ENCODE measurements around the gene CST3.

- TF ChIP-seq, protein P1, sequence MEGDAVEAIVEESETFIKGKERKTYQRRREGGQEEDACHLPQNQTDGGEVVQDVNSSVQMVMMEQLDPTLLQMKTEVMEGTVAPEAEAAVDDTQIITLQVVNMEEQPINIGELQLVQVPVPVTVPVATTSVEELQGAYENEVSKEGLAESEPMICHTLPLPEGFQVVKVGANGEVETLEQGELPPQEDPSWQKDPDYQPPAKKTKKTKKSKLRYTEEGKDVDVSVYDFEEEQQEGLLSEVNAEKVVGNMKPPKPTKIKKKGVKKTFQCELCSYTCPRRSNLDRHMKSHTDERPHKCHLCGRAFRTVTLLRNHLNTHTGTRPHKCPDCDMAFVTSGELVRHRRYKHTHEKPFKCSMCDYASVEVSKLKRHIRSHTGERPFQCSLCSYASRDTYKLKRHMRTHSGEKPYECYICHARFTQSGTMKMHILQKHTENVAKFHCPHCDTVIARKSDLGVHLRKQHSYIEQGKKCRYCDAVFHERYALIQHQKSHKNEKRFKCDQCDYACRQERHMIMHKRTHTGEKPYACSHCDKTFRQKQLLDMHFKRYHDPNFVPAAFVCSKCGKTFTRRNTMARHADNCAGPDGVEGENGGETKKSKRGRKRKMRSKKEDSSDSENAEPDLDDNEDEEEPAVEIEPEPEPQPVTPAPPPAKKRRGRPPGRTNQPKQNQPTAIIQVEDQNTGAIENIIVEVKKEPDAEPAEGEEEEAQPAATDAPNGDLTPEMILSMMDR (IDR thresholded peaks at IDR 0.05), result no peak
- TF ChIP-seq POLR2A (IDR thresholded peaks at IDR 0.05), result no peak
Observed at GRCh38 chr20:23644164-23644563, 6.4 kb upstream of the CST3 start.

All from heart left ventricle (tissue), 13 donors.